Activated T-cell treated with anti-CD3 and anti-CD28 coated beads, Interleukin-2, amount 50 U/mL, for 48 hours (primary cell): Measurements from ENCODE around the gene PMM2.
"Not testable (repeated sequence)": the region's sequence is repeated elsewhere in the genome, so short reads cannot be mapped to it uniquely, and the experiment has no call there.

ENCODE experiments used
- DNase-seq, 2 experiments: peaks; one replicate each; pipeline ENCODE4 v3.0.0-alpha.2; 2020

The PMM2 gene

GRCh38 chr16:8785408-8785807 is 12.2 kb upstream of the PMM2 start:
- DNase-seq: no peak

GRCh38 chr16:8786316-8786715 is 11.3 kb upstream of the PMM2 start:
- not testable (repeated sequence) for DNase-seq

- DNase-seq: no peak
Observed at GRCh38 chr16:8788578-8789172, 9.0 kb upstream of the PMM2 start.

GRCh38 chr16:8795091-8795490 is 2.5 kb upstream of the PMM2 start:
- no peak for DNase-seq

- DNase-seq: no peak
Observed at GRCh38 chr16:8795818-8796217, 1.8 kb upstream of the PMM2 start.

- no peak for DNase-seq
Observed at GRCh38 chr16:8796469-8797363, 923 bp upstream of the PMM2 start.

- no peak for DNase-seq
Observed at GRCh38 chr16:8798174-8798527, 512 bp downstream of the PMM2 start.

GRCh38 chr16:8798535-8799157 is 1.0 kb downstream of the PMM2 start:
- DNase-seq: peak in 1 of 2 experiments; percentile 31

GRCh38 chr16:8801701-8802100 is 4.1 kb downstream of the PMM2 start:
- DNase-seq: no peak

GRCh38 chr16:8803733-8804132 is 6.1 kb downstream of the PMM2 start:
- not testable (repeated sequence) for DNase-seq

GRCh38 chr16:8804313-8804712 is 6.7 kb downstream of the PMM2 start:
- no peak for DNase-seq

GRCh38 chr16:8806272-8806983 is 8.8 kb downstream of the PMM2 start:
- DNase-seq: no peak

GRCh38 chr16:8807189-8807588 is 9.6 kb downstream of the PMM2 start:
- DNase-seq: no peak

GRCh38 chr16:8808009-8808408 is 10.4 kb downstream of the PMM2 start:
- DNase-seq: no peak

GRCh38 chr16:8808613-8809353 is 11.1 kb downstream of the PMM2 start:
- no peak for DNase-seq

- no peak for DNase-seq
Observed at GRCh38 chr16:8812162-8812843, 14.7 kb downstream of the PMM2 start.

- DNase-seq: no peak
Observed at GRCh38 chr16:8814095-8814806, 16.6 kb downstream of the PMM2 start.

- DNase-seq: no peak
Observed at GRCh38 chr16:8816967-8817655, 19.5 kb downstream of the PMM2 start.

- DNase-seq: no peak
Observed at GRCh38 chr16:8818504-8819270, 21.0 kb downstream of the PMM2 start.
